KMS-11 (cell line): ENCODE measurements around the gene SPDYE6.

Experiments used
- H2AFZ ChIP-seq: fragments of 200-600 bp; sonication (generic); 2 replicates; pipeline ENCODE4 v1.6.1; 2016; ENCODE audit warnings: antibody characterized with exemption, mixed run types, low read depth
- H3K27ac ChIP-seq: fragments of 200-600 bp; sonication (generic); 2 replicates; pipeline ENCODE4 v1.6.1; 2016; ENCODE audit warnings: mild to moderate bottlenecking, mixed run types
- H3K27me3 ChIP-seq: fragments of 200-600 bp; sonication (generic); 2 replicates; pipeline ENCODE4 v1.6.1; 2017; ENCODE audit warnings: mild to moderate bottlenecking, low read depth, mixed run types, moderate library complexity; ENCODE audit not compliant: insufficient read depth
- H3K36me3 ChIP-seq: fragments of 200-600 bp; sonication (generic); 2 replicates; pipeline ENCODE4 v1.6.1; 2017; ENCODE audit warnings: mild to moderate bottlenecking, mixed run types; ENCODE audit not compliant: insufficient read depth
- H3K4me1 ChIP-seq: fragments of 200-600 bp; sonication (generic); 2 replicates; pipeline ENCODE4 v1.6.1; 2016; ENCODE audit warnings: mild to moderate bottlenecking, low read depth, mixed run types; ENCODE audit not compliant: poor library complexity, severe bottlenecking
- H3K4me2 ChIP-seq: fragments of 200-600 bp; sonication (generic); 2 replicates; pipeline ENCODE4 v1.7.0; 2016; ENCODE audit warnings: mild to moderate bottlenecking, mixed run types
- H3K4me3 ChIP-seq: fragments of 200-600 bp; sonication (generic); IDR thresholded peaks from 2 replicates; pipeline ENCODE4 v1.6.1; 2017; ENCODE audit warnings: low read depth, low read length, mixed read lengths; ENCODE audit not compliant: insufficient read depth
- H3K79me2 ChIP-seq: fragments of 200-600 bp; sonication (generic); 2 replicates; pipeline ENCODE4 v1.6.1; 2016; ENCODE audit warnings: low read depth, mixed run types; ENCODE audit not compliant: insufficient read depth
- H3K9ac ChIP-seq: fragments of 200-600 bp; sonication (generic); 2 replicates; pipeline ENCODE4 v1.6.1; 2016; ENCODE audit warnings: mild to moderate bottlenecking, mixed run types
- H4K20me1 ChIP-seq: fragments of 200-600 bp; sonication (generic); 2 replicates; pipeline ENCODE4 v1.6.1; 2016; ENCODE audit warnings: mild to moderate bottlenecking, mixed run types; ENCODE audit not compliant: insufficient read depth
- TF ChIP-seq, protein P1 (sequence below): fragments of 200-600 bp; sonication (generic); conservative IDR thresholded peaks from 2 replicates; pipeline ENCODE4 v1.6.1; 2017; ENCODE audit warnings: low read depth, mild to moderate bottlenecking, antibody characterized with exemption, low read length, moderate library complexity, mixed read lengths

The SPDYE6 gene

DNA sequence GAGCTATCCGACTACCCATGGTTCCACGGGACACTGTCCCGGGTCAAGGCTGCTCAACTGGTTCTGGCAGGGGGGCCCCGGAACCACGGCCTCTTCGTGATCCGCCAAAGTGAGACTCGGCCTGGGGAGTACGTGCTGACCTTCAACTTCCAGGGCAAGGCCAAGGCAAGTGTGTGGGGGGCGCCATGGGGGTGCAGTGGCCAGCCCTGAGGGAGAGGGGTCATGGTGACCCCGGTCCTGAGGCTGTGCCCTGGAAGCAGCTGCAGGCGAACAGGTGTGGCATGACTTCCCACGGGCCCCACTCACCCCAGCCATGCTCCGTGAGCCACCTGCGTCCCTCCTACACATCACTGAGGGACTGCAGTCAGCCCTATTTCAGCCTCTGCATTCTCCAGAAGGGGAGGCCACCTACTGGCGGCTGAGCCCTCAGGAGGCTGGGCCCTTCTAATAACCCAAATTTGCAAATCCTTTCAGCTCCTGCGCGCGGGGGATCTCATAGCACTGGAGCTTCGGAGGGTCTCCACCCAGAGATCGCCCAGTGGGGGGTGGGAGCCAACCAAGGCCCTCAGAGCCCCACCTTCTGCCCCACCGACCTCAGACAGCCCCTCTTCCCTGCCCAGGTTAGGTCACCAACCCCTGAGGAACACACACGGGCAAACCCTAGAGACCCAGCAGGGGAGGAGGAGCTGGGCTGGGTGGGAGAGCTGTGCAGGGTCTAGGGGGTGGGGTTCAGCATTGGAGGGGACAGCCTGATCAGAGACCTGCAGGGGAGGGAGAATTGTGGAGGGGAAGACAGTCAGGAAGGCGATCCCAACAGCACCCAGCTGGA, 38.8 kb downstream of the SPDYE6 start:
- H3K4me3 ChIP-seq = no peak overlapping the region
- no peaks in the 10 kb centered on the region for H3K4me1 ChIP-seq
- TF ChIP-seq, protein P1, sequence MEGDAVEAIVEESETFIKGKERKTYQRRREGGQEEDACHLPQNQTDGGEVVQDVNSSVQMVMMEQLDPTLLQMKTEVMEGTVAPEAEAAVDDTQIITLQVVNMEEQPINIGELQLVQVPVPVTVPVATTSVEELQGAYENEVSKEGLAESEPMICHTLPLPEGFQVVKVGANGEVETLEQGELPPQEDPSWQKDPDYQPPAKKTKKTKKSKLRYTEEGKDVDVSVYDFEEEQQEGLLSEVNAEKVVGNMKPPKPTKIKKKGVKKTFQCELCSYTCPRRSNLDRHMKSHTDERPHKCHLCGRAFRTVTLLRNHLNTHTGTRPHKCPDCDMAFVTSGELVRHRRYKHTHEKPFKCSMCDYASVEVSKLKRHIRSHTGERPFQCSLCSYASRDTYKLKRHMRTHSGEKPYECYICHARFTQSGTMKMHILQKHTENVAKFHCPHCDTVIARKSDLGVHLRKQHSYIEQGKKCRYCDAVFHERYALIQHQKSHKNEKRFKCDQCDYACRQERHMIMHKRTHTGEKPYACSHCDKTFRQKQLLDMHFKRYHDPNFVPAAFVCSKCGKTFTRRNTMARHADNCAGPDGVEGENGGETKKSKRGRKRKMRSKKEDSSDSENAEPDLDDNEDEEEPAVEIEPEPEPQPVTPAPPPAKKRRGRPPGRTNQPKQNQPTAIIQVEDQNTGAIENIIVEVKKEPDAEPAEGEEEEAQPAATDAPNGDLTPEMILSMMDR = no peak
- no peak overlapping the region for H3K4me2 ChIP-seq
- H3K79me2 ChIP-seq = no peaks in the 10 kb centered on the region
- H2AFZ ChIP-seq = no peak overlapping the region
- peaks cover 11% of the 10 kb centered on the region; the same call in 1 of the 2 replicates for H3K36me3 ChIP-seq
- H3K27ac ChIP-seq = no peak overlapping the region
- H3K27me3 ChIP-seq = no peaks in the 10 kb centered on the region
- no peaks in the 10 kb centered on the region for H4K20me1 ChIP-seq
- H3K9ac ChIP-seq = no peak overlapping the region

GRCh38 chr7:102313997-102314780, 42.1 kb downstream of the SPDYE6 start:
- Histone ChIP-seq H3K9ac (no peak overlapping the region), H3K27me3 (no peaks in the 10 kb centered on the region), H3K4me1 (peaks cover 27% of the 10 kb centered on the region), H3K4me3 (no peak overlapping the region), H2AFZ (no peak overlapping the region), H3K79me2 (peaks cover 9% of the 10 kb centered on the region; the same call in 1 of the 2 replicates), H3K36me3 (peaks cover 11% of the 10 kb centered on the region; the same call in 1 of the 2 replicates), H3K4me2 (no peak overlapping the region), H4K20me1 (no peaks in the 10 kb centered on the region), H3K27ac (no peak overlapping the region)
- TF ChIP-seq, protein P1 = no peak

DNA sequence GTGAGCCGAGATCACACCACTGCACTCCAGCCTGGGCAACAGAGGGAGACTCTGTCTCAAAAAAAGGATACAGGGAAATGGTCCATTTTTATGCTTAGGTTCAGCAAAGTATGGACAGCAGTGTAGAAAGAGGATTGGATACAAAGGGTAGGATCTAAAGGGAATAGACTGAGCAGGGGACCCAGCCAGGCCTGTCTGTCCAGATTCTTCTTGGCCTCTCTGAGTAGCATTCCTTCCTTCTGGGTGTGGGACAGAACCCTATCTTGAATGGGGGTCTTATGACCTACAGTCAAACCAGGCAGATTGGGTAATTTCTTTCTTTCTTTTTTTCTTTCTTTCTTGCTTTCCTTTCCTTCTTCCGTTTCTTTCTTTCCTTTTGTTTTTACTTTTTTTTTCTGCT, 43.9 kb downstream of the SPDYE6 start:
- Histone ChIP-seq H3K4me2 (no peak overlapping the region; the same call in 1 of the 2 replicates), H3K9ac (no peak overlapping the region), H3K27me3 (no peaks in the 10 kb centered on the region), H3K79me2 (peaks cover 28% of the 10 kb centered on the region), H3K27ac (no peak overlapping the region), H3K4me1 (peaks cover 45% of the 10 kb centered on the region), H4K20me1 (no peaks in the 10 kb centered on the region), H3K4me3 (no peak overlapping the region), H3K36me3 (peaks cover 11% of the 10 kb centered on the region; the same call in 1 of the 2 replicates), H2AFZ (no peak overlapping the region)
- TF ChIP-seq, protein P1 = no peak

DNA sequence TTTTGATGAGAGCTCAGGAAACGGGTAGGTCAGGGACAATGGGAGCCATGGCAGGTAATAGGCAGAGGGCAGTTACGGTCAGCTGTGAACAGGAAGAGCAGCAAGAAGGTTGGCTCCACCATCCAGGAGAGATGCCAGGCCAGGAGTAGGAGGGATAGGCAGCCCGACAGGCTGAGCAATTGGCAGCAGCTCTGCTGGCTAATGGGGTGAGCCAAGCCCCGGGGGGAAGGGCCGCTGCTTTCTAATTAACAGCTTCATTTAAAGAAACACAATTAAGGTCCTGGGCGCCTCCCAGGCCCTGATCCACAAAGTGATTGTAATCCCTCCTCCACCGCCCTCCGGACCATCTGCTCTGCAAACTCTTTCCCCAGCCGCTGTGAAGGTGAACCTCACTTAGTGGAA, 45.8 kb downstream of the SPDYE6 start:
- no peaks in the 10 kb centered on the region for H3K27me3 ChIP-seq
- H3K9ac ChIP-seq = no peak overlapping the region
- no peak overlapping the region for H2AFZ ChIP-seq
- no peaks in the 10 kb centered on the region for H4K20me1 ChIP-seq
- H3K4me1 ChIP-seq = peaks cover 63% of the 10 kb centered on the region
- H3K4me2 ChIP-seq = peak overlapping the region; percentile 42; the same call in 1 of the 2 replicates
- H3K79me2 ChIP-seq = peaks cover 28% of the 10 kb centered on the region
- TF ChIP-seq, protein P1 = no peak
- peaks cover 7% of the 10 kb centered on the region; the same call in 1 of the 2 replicates for H3K36me3 ChIP-seq
- H3K27ac ChIP-seq = no peak overlapping the region; the same call in 1 of the 2 replicates
- no peak overlapping the region for H3K4me3 ChIP-seq
